Epidermal melanocyte (primary cell): ENCODE data around the gene FRMD4A.
A peak's percentile ranks its signal among the peaks of the same experiment; 100 is the strongest.
"Not testable (repeated sequence)": the region's sequence is repeated elsewhere in the genome, so short reads cannot be mapped to it uniquely, and the experiment has no call there.

Source experiments
- DNase-seq: peaks from one replicate; pipeline ENCODE4 v3.0.0; 2011; ENCODE audit warnings: low spot score; ENCODE audit not compliant: insufficient read length

Gene FRMD4A

GRCh38 chr10:13890233-13891127 is 440.2 kb downstream of the FRMD4A start:
- no peak for DNase-seq

- DNase-seq, result no peak
These were observed 443.0 kb downstream of the FRMD4A start for GRCh38 chr10:13887761-13888160.

GRCh38 chr10:13885238-13885990 is 445.3 kb downstream of the FRMD4A start:
- peak; percentile 94 for DNase-seq

- no peak for DNase-seq
These were observed 446.9 kb downstream of the FRMD4A start for GRCh38 chr10:13883636-13884444.

- no peak for DNase-seq
These were observed 448.5 kb downstream of the FRMD4A start for GRCh38 chr10:13882119-13882711.

GRCh38 chr10:13880760-13881159 is 450.0 kb downstream of the FRMD4A start:
- DNase-seq, result no peak

GRCh38 chr10:13877154-13877909 is 453.4 kb downstream of the FRMD4A start:
- DNase-seq, result no peak

- no peak for DNase-seq
These were observed 457.5 kb downstream of the FRMD4A start for GRCh38 chr10:13873196-13873595.

GRCh38 chr10:13872411-13872810 is 458.3 kb downstream of the FRMD4A start:
- no peak for DNase-seq

GRCh38 chr10:13871776-13872175 is 458.9 kb downstream of the FRMD4A start:
- no peak for DNase-seq

GRCh38 chr10:13871011-13871410 is 459.7 kb downstream of the FRMD4A start:
- DNase-seq, result no peak

- DNase-seq, result no peak
These were observed 461.4 kb downstream of the FRMD4A start for GRCh38 chr10:13869295-13869664.

- no peak for DNase-seq
These were observed 462.0 kb downstream of the FRMD4A start for GRCh38 chr10:13868528-13869294.

GRCh38 chr10:13867822-13868221 is 462.9 kb downstream of the FRMD4A start:
- no peak for DNase-seq

- DNase-seq, result no peak
These were observed 464.8 kb downstream of the FRMD4A start for GRCh38 chr10:13865758-13866491.

- DNase-seq, result not testable (repeated sequence)
These were observed 465.5 kb downstream of the FRMD4A start for GRCh38 chr10:13865220-13865619.

GRCh38 chr10:13862546-13863233 is 468.0 kb downstream of the FRMD4A start:
- DNase-seq, result no peak

GRCh38 chr10:13860886-13861285 is 469.8 kb downstream of the FRMD4A start:
- no peak for DNase-seq
